Endothelial cell (in vitro differentiated cells): ENCODE data around the gene NPIPB6. TPM values are rescaled to one million over a fixed set of nuclear protein-coding genes. Genes with fewer than 3 reads are reported as not detected.

Experiments
- DNase-seq: peaks from one replicate; pipeline ENCODE4 v3.0.0; 2021; ENCODE audit warnings: low spot score
- H3K27ac Mint-ChIP-seq: one replicate; pipeline ENCODE4 v1.8.0; 2021; ENCODE audit warnings: mixed read lengths, inconsistent platforms; ENCODE audit not compliant: unreplicated experiment
- H3K27me3 Mint-ChIP-seq: one replicate; pipeline ENCODE4 v1.8.0; 2021; ENCODE audit warnings: mild to moderate bottlenecking, moderate library complexity, mixed read lengths, inconsistent platforms; ENCODE audit not compliant: unreplicated experiment
- H3K36me3 Mint-ChIP-seq: one replicate; pipeline ENCODE4 v1.8.0; 2021; ENCODE audit warnings: mild to moderate bottlenecking, low read depth, mixed read lengths, inconsistent platforms; ENCODE audit not compliant: unreplicated experiment
- H3K4me1 Mint-ChIP-seq: one replicate; pipeline ENCODE4 v1.8.0; 2021; ENCODE audit warnings: mild to moderate bottlenecking, mixed read lengths, inconsistent platforms; ENCODE audit not compliant: unreplicated experiment
- H3K4me3 Mint-ChIP-seq: one replicate; pipeline ENCODE4 v1.8.0; 2021; ENCODE audit warnings: mild to moderate bottlenecking, mixed read lengths, inconsistent platforms; ENCODE audit not compliant: unreplicated experiment
- H3K9me3 Mint-ChIP-seq: one replicate; pipeline ENCODE4 v1.8.0; 2021; ENCODE audit warnings: mixed read lengths, inconsistent platforms; ENCODE audit not compliant: unreplicated experiment
- total RNA-seq: library from RNA; stranded (reverse); fragmentation: NEBNext Ultra II Directional; extraction: Animal tissue kit (Norgen Biotek cat#: 25700); gene quantifications from one replicate; pipeline ENCODE4 v1.2.1, GENCODE V29; 2021; ENCODE audit not compliant: unreplicated experiment
- TF ChIP-seq, protein P1 (sequence below): fragments of 200-600 bp; sonication (generic); IDR thresholded peaks from one replicate; pipeline ENCODE4 v1.5.0; 2021; ENCODE audit warnings: antibody characterized with exemption; ENCODE audit not compliant: unreplicated experiment

The NPIPB6 gene
- total RNA-seq, 1 donor from 2014 or later, result 1.5 TPM

GRCh38 chr16:28297308-28297707, 66.0 kb downstream of the NPIPB6 start:
- TF ChIP-seq, protein P1, sequence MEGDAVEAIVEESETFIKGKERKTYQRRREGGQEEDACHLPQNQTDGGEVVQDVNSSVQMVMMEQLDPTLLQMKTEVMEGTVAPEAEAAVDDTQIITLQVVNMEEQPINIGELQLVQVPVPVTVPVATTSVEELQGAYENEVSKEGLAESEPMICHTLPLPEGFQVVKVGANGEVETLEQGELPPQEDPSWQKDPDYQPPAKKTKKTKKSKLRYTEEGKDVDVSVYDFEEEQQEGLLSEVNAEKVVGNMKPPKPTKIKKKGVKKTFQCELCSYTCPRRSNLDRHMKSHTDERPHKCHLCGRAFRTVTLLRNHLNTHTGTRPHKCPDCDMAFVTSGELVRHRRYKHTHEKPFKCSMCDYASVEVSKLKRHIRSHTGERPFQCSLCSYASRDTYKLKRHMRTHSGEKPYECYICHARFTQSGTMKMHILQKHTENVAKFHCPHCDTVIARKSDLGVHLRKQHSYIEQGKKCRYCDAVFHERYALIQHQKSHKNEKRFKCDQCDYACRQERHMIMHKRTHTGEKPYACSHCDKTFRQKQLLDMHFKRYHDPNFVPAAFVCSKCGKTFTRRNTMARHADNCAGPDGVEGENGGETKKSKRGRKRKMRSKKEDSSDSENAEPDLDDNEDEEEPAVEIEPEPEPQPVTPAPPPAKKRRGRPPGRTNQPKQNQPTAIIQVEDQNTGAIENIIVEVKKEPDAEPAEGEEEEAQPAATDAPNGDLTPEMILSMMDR, result no peak
- Mint-ChIP-seq H3K27me3 (peaks cover 13% of the 10 kb centered on the region), H3K27ac (no peak overlapping the region), H3K4me1 (peaks cover 4% of the 10 kb centered on the region), H3K9me3 (no peaks in the 10 kb centered on the region), H3K36me3 (peaks cover 3% of the 10 kb centered on the region), H3K4me3 (no peak overlapping the region)
- DNase-seq, result no peak

DNA sequence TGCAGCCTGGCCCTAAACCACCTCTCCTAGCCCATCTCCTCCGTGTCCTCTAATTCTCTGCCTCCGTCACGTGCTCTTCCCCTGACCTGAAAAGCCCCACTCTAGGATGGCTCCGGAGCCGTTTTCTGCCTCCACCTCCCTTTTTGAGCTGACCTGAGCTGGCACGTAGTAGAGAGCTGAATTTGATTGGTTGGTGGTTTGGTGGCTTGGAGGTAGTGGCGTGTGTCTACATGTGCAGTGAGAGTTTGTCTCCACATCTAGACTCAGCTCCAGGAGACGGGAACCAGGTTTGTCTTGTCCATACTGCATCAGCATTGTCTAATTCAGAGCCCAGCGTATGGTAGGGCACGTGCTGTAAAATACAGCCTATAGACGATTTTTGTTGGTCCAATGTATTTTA, 68.0 kb downstream of the NPIPB6 start:
- no peaks in the 10 kb centered on the region for H3K9me3 Mint-ChIP-seq
- peaks cover 13% of the 10 kb centered on the region for H3K4me1 Mint-ChIP-seq
- H3K36me3 Mint-ChIP-seq, result peaks cover 3% of the 10 kb centered on the region
- no peak for DNase-seq
- H3K27me3 Mint-ChIP-seq, result peaks cover 14% of the 10 kb centered on the region
- peak overlapping the region; percentile 43 for H3K4me3 Mint-ChIP-seq
- TF ChIP-seq, protein P1, result no peak
- no peak overlapping the region for H3K27ac Mint-ChIP-seq

DNA sequence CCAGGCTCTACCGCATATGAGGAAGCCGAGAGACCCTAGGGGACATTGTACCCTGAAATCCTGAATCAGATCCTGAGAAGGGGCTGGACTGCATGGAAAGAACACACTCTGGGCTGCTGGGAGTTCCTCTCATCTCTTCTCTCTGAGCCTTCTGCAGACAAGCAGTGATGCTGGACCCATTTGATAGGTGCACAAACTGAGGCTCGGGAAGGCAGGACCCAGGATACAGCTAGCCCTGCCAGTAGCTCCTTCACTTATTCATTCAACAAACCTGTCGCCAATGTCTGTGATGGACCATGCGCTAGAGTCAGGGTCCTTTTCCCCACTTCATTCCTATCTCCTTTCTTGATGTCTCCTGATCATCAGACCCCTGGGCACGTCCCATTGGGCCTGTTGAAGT, 69.1 kb downstream of the NPIPB6 start:
- H3K4me3 Mint-ChIP-seq, result peak overlapping the region; percentile 90
- TF ChIP-seq, protein P1, result no peak
- H3K27ac Mint-ChIP-seq, result no peak overlapping the region
- no peaks in the 10 kb centered on the region for H3K36me3 Mint-ChIP-seq
- H3K9me3 Mint-ChIP-seq, result no peaks in the 10 kb centered on the region
- peaks cover 15% of the 10 kb centered on the region for H3K27me3 Mint-ChIP-seq
- peaks cover 13% of the 10 kb centered on the region for H3K4me1 Mint-ChIP-seq
- DNase-seq, result no peak

DNA sequence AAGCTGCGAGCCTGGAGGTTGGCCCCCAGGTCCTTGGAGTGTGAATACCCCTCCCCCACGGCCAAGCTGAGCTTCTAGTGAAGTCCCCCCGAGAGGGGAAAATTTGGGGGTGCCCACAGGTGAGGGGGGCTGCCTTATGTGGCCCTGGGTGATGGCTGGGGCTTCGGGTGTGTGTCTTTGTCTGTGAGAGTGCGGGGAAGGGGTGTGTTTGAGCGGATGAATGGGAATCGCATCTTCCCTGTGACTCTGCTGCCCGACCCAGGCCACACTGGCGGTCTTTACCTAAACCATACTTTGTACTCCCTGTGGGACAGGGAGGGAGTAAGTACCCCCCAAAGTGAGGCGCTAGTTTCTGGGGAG, 69.7 kb downstream of the NPIPB6 start:
- Mint-ChIP-seq H3K4me3 (peak overlapping the region; percentile 90), H3K27me3 (peaks cover 15% of the 10 kb centered on the region), H3K4me1 (peaks cover 16% of the 10 kb centered on the region), H3K36me3 (no peaks in the 10 kb centered on the region), H3K27ac (no peak overlapping the region), H3K9me3 (no peaks in the 10 kb centered on the region)
- no peak for DNase-seq
- TF ChIP-seq, protein P1, result no peak

DNA sequence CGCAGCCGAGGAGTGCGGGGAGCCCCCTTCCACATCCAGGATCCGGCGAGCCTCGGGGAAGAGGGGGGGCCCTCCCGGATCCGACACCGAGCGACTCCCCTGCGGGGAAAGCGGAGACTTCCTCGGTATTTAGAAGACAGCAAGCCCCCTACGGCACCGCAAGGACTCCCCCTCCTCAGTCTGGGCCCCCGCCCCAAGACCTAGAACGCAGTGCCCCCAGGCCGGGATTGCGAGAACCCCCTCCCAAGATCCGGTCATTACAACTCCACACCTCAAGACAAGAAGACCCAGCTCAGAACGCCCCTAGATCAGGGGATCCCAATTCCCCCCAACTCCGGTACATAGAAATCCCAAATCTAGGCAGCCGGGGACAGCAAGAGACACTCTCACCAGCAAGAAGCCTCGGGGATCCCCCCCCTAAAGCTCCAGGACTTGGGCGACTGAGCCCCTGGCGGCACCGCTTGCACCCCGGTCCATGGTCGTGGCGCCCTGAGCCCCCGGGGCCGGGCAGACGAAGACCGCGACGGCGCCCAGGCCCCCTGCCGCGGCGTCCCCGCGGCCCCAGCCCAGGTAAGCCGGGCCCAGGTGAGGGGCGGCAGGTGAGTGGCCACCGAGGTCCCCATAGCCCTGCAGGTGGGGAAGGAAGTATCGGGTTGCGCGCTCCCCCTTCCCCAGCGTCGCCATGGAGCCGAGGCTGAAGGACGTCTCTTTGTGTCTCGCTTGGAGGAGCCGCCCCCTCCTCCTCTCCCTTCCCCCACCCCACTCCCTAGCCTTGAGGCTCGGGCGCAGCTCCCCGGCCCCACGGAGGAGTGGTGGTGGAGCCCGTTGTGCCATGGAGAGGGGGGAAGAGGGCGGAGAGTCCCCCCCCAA, 70.3 kb downstream of the NPIPB6 start:
- Mint-ChIP-seq H3K27ac (no peak overlapping the region), H3K36me3 (no peaks in the 10 kb centered on the region), H3K9me3 (no peaks in the 10 kb centered on the region), H3K27me3 (peaks cover 11% of the 10 kb centered on the region), H3K4me3 (peak overlapping the region; percentile 96), H3K4me1 (peaks cover 16% of the 10 kb centered on the region)
- DNase-seq, result peak; percentile 16
- TF ChIP-seq, protein P1, result no peak
